Kidney epithelial cell (primary cell): ENCODE results near the gene UTF1. TPM values are rescaled to one million over a fixed set of nuclear protein-coding genes. Genes with fewer than 3 reads are reported as not detected.

Source experiments
- DNase-seq: peaks from one replicate; pipeline ENCODE4 v3.0.0-alpha.2; 2010; ENCODE audit warnings: low read depth
- H3K27me3 ChIP-seq: 2 replicates; pipeline ENCODE4 v1.6.0; 2011; ENCODE audit warnings: low read length; ENCODE audit not compliant: control insufficient read depth, insufficient read depth
- H3K36me3 ChIP-seq: 2 replicates; pipeline ENCODE4 v1.5.1; 2011; ENCODE audit warnings: low read length; ENCODE audit not compliant: control insufficient read depth, insufficient read depth
- H3K4me3 ChIP-seq: 2 replicates; pipeline ENCODE4 v1.5.1; 2011; ENCODE audit warnings: low read depth, mild to moderate bottlenecking, control low read depth, low read length
- CTCF ChIP-seq: IDR thresholded peaks from 2 replicates; pipeline ENCODE4 v1.5.1; 2011; ENCODE audit warnings: mild to moderate bottlenecking, moderate library complexity, low read length, control low read depth, inconsistent platforms; ENCODE audit not compliant: insufficient read depth, poor library complexity, severe bottlenecking
- total RNA-seq: library from RNA; depleted of rRNA; stranded (reverse); fragments of >200 nt; gene quantifications from 2 replicates; pipeline ENCODE4 v1.2.3, GENCODE V29; 2015

UTF1 gene
- total RNA-seq, 1 donor from 2014 or later, result not detected

- Histone ChIP-seq H3K27me3 (peaks cover 12% of the 10 kb centered on the region), H3K4me3 (no peak overlapping the region), H3K36me3 (no peaks in the 10 kb centered on the region)
- no peak for TF ChIP-seq CTCF
- no peak for DNase-seq
Observed at GRCh38 chr10:133253361-133253955, 23.4 kb downstream of the UTF1 start.

GRCh38 chr10:133254421-133255120 is 24.6 kb downstream of the UTF1 start:
- H3K36me3 ChIP-seq, result no peaks in the 10 kb centered on the region
- peaks cover 6% of the 10 kb centered on the region for H3K27me3 ChIP-seq
- no peak for TF ChIP-seq CTCF
- no peak overlapping the region for H3K4me3 ChIP-seq
- no peak for DNase-seq

- Histone ChIP-seq H3K4me3 (no peak overlapping the region), H3K36me3 (no peaks in the 10 kb centered on the region), H3K27me3 (peaks cover under 1% of the 10 kb centered on the region)
- TF ChIP-seq CTCF, result no peak
- DNase-seq, result no peak
Observed at GRCh38 chr10:133255323-133255722, 25.3 kb downstream of the UTF1 start.

GRCh38 chr10:133257489-133258065 is 27.6 kb downstream of the UTF1 start:
- H3K4me3 ChIP-seq, result no peak overlapping the region
- no peak for DNase-seq
- H3K27me3 ChIP-seq, result no peaks in the 10 kb centered on the region
- peak; percentile 62 for TF ChIP-seq CTCF
- H3K36me3 ChIP-seq, result no peaks in the 10 kb centered on the region

- no peak for TF ChIP-seq CTCF
- Histone ChIP-seq H3K36me3 (no peaks in the 10 kb centered on the region), H3K4me3 (no peak overlapping the region), H3K27me3 (no peaks in the 10 kb centered on the region)
- no peak for DNase-seq
Observed at GRCh38 chr10:133258066-133258817, 28.2 kb downstream of the UTF1 start.
